AG09309 (cell line): ENCODE measurements around the gene NAMPT.

Experiments used
- DNase-seq: peaks from one replicate; pipeline ENCODE4 v3.0.0-alpha.2; 2010; ENCODE audit warnings: low read depth
- H3K4me3 ChIP-seq: 2 replicates; pipeline ENCODE4 v1.5.1; 2011; ENCODE audit warnings: mild to moderate bottlenecking, low read depth, low read length, moderate library complexity; ENCODE audit not compliant: control insufficient read depth
- TF ChIP-seq, protein P1 (sequence below): IDR thresholded peaks from 2 replicates; pipeline ENCODE4 v1.5.1; 2011; ENCODE audit warnings: mild to moderate bottlenecking, low read depth, low read length, inconsistent platforms; ENCODE audit not compliant: insufficient read depth, control insufficient read depth; ENCODE audit errors: missing control alignments

NAMPT gene

DNA sequence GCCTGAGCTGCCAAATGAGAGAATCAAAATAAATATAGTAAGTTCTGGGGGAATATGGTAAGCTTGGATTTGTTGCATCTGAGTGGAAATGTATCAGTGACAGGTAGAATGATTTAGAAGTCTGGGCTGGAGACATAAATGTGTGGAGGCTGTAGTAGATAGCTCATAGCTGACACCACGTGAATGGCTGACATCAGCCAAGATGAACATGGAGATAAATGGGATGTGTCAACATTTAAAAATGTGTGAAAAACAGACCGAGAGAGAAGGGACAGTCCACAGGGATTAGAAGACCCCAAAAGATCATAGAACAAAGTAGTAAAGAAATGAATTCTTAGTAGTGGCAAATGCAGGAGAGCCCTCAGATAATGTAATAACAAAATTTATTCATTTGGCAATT lies 40.9 kb downstream of the NAMPT start:
- DNase-seq = no peak
- H3K4me3 ChIP-seq = no peak overlapping the region
- TF ChIP-seq, protein P1, sequence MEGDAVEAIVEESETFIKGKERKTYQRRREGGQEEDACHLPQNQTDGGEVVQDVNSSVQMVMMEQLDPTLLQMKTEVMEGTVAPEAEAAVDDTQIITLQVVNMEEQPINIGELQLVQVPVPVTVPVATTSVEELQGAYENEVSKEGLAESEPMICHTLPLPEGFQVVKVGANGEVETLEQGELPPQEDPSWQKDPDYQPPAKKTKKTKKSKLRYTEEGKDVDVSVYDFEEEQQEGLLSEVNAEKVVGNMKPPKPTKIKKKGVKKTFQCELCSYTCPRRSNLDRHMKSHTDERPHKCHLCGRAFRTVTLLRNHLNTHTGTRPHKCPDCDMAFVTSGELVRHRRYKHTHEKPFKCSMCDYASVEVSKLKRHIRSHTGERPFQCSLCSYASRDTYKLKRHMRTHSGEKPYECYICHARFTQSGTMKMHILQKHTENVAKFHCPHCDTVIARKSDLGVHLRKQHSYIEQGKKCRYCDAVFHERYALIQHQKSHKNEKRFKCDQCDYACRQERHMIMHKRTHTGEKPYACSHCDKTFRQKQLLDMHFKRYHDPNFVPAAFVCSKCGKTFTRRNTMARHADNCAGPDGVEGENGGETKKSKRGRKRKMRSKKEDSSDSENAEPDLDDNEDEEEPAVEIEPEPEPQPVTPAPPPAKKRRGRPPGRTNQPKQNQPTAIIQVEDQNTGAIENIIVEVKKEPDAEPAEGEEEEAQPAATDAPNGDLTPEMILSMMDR = no peak

DNA sequence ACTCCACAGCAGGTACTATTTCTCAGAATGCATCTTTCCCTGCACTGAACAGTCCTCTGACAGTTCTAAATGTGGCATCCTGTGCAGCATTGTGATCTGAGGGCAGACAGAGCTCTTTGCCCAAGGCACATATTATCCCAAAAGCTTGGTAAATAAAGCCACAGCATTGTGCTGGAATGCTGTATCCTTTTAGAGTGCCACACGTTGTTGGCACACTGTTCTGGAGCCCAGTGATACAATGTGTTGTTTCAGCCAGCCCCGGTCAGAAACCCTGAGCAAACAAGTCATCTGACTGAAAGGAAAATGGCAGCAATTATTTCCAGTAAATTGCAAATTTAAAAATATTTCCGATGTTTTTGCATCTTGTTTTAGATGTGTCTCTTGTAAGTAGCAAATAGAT lies 45.4 kb downstream of the NAMPT start:
- no peak for DNase-seq
- TF ChIP-seq, protein P1 = no peak
- H3K4me3 ChIP-seq = no peak overlapping the region

DNA sequence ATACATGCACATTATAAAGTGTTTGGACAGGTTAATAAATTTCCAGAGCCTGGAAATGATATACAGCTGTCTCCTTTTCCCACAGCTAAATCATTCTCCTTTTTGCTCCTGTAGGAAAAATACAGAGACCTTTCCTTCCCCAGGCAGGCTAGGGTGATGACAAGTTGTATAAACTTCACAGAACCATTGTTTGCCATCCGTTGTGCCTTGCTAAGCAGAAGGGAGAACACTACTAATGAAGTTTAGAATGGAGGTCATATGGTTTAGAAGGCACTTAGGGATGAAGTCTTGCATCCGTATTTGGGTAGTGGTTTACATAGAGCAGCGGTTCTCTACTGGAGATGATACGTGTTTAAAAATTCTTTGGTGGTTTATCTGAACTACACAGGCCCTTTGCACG lies 46.0 kb downstream of the NAMPT start:
- no peak for DNase-seq
- no peak overlapping the region for H3K4me3 ChIP-seq
- TF ChIP-seq, protein P1 = no peak

DNA sequence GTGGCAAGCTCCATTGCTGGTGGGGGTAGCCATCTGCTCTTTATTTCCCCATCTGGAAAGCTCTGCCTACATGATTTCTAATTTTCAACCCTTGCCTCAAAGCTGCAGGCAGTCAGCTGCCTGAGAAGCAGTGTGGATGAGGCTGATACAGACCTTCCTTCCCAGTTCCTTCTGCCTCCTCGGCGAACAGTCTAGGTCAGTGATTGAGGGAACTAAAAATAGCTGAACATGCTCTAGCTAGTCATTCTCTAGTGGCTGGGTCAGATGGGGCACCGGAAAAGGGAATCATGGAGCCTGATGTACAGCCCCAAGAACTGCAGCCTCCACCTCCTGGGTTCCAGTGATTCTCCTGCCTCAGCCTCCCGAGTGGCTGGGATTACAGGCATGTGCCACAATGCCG lies 48.7 kb downstream of the NAMPT start:
- TF ChIP-seq, protein P1 = no peak
- no peak for DNase-seq
- no peak overlapping the region for H3K4me3 ChIP-seq

DNA sequence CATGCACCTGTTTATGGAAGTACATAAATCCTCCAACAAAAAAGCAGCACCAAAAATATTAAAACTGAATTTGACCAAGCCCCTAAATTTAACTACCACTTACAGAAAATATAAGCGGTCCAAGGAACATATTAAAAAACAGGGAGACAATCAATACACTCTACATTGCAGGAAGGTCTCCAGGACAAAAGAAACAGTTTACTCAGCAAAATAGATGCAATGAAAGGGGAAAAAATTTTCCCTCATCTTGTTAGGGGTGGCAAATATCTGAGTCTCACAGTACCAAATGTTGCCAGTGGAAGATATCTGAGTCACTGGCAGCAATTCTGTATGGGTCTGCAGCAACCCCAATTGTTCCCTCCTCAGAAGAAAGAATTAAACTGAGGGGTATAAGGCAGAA lies 50.4 kb downstream of the NAMPT start:
- H3K4me3 ChIP-seq = no peak overlapping the region
- TF ChIP-seq, protein P1 = no peak
- DNase-seq = no peak

DNA sequence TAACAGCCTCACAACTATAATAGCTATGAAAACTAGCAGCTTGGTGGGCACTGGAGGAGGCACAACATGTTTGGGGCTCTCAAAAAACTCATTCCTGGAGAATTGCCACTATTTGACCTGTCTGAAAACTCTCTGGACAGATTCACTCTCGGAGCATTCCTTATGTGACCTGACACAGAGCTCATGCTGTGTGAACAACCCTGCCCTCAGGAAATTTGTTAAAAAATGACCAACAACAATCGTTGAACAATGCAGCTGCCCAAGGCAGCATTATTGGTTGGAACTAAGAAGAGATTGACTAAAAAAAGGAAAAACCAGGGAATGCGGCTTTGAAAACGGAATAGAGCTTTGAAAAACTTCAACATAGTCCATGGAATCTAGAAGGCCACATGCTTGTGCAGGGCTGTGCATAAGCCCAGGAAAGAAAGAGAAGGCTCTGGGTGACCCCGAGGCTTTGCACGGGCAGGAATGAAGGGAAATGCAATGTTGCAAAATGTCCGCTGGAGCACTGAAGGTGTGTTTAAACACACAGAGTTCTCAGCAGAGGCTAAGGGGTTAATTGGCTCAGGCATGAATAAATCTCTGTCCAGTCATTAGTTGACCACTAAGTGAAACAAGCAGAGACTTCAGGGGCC lies 52.8 kb downstream of the NAMPT start:
- no peak for DNase-seq
- TF ChIP-seq, protein P1 = no peak
- H3K4me3 ChIP-seq = no peak overlapping the region

DNA sequence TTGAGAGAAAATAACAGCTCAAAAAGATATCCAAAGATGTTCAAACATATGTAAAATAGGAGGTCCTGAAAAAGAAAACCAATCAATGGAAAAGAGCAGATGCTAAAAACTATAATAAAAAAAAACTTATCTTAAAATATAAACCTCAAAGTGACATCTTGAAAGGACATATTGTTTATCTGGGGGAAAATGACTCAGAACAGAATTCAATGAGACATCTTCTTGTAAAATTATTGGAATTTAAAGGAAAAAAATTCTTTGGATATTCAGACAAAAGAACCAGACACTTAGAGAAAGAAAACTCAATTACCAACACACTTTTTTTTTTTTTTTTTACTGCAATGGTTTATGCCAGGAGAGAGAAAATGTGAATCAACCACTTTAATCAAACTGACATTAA lies 58.9 kb downstream of the NAMPT start:
- no peak overlapping the region for H3K4me3 ChIP-seq
- TF ChIP-seq, protein P1 = no peak
- no peak for DNase-seq
